Sigmoid colon (tissue), 3 donors: ENCODE measurements around the gene OGT.

Source experiments
- CTCF ChIP-seq, 4 experiments: fragments of 450-650 bp in 3 of 4; fragments of 200-600 bp in 1 of 4; IDR thresholded peaks; one replicate each; pipeline ENCODE4 v1.5.1; 2016 to 2019; ENCODE audit warnings: antibody characterized with exemption in 4 of 4, mild to moderate bottlenecking in 3 of 4, moderate library complexity in 2 of 4
- POLR2A ChIP-seq, 2 donors: fragments of 450-650 bp; IDR thresholded peaks; one replicate each; pipeline ENCODE4 v1.6.1; 2016; ENCODE audit warnings: antibody characterized with exemption in 2 of 2, mild to moderate bottlenecking in 2 of 2, moderate library complexity in 2 of 2

- TF ChIP-seq CTCF (IDR thresholded peaks at IDR 0.05) (no peak), POLR2A (IDR thresholded peaks at IDR 0.05) (no peak)
These were observed 47.1 kb downstream of the OGT start for GRCh38 chrX:71579990-71580380.
